ENCODE results near the gene MAPK1IP1L. TPM values are rescaled to one million over a fixed set of nuclear protein-coding genes. Genes with fewer than 3 reads are reported as not detected.

The MAPK1IP1L gene
- total and polyA plus RNA-seq, 2 of the 13 experiments (the other 11 are each of a cell fraction or from before 2014, with no cell fraction given), result 27.8 to 68.4 TPM

DNA sequence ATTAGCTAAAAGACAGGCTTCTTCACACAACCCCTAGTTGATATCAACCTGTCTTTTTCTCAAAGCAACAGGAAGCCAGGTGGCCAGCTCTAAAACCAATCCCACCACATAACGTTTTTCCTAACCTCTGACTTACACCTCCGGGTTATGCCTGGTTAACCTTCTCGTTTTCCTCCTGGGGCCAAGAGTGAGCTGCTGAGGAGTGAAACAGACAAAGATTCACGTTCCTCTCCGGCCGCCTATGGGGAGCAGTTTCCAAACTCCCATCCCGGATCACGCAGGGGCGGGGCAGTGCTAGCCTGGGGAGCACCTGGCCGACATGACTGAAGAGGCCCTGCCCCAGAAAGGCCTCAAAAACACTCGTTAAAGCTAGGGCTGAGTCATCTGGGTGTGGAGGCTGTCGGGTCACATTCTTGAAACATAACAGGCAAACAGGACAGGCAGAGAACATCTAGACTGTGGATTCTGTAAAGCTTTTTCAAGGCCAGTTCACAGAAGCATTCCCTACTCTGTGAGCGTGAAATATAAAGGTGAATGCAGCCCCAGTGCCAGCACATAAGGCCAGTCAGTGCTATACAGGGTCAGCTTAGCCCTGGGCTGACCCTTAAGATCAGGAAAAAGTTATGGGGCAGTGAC lies 51.7 kb downstream of the MAPK1IP1L start (continued):
- TF ChIP-seq, protein P1, sequence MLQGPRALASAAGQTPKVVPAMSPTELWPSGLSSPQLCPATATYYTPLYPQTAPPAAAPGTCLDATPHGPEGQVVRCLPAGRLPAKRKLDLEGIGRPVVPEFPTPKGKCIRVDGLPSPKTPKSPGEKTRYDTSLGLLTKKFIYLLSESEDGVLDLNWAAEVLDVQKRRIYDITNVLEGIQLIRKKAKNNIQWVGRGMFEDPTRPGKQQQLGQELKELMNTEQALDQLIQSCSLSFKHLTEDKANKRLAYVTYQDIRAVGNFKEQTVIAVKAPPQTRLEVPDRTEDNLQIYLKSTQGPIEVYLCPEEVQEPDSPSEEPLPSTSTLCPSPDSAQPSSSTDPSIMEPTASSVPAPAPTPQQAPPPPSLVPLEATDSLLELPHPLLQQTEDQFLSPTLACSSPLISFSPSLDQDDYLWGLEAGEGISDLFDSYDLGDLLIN (CRISPR knock-in tag; IDR thresholded peaks at IDR 0.05; ENCODE audit: borderline replicate concordance), result no peak
- TF ChIP-seq SRF (IDR thresholded peaks at IDR 0.05; ENCODE audit: low read depth, low read length) (no peak), NFE2L1 (CRISPR knock-in tag; IDR thresholded peaks at IDR 0.05; ENCODE audit: borderline replicate concordance) (peak; percentile 87; the same call in 1 of the 2 replicates), ZNF296 (CRISPR knock-in tag; conservative IDR thresholded peaks at IDR 0.05) (no peak), RFX5 (IDR thresholded peaks at IDR 0.05; ENCODE audit: low read depth, low read length) (no peak), ELF1 (CRISPR knock-in tag; IDR thresholded peaks at IDR 0.05) (0 out of 2 replicates have a peak, but pooled peaks have one; percentile 23), HDAC6 (IDR thresholded peaks at IDR 0.05; ENCODE audit: low read depth, low read length) (no peak), ZSCAN21 (CRISPR knock-in tag; IDR thresholded peaks at IDR 0.05; ENCODE audit: borderline replicate concordance) (peak; percentile 82), ZNF564 (CRISPR knock-in tag; IDR thresholded peaks at IDR 0.05) (0 out of 2 replicates have a peak, but pooled peaks have one; percentile 73), ZSCAN22 (CRISPR knock-in tag; IDR thresholded peaks at IDR 0.05) (no peak), ZFY (CRISPR knock-in tag; IDR thresholded peaks at IDR 0.05) (peak; percentile 87), ARHGAP35 (CRISPR knock-in tag; IDR thresholded peaks at IDR 0.05; ENCODE audit: borderline replicate concordance) (no peak), NR0B2 (CRISPR knock-in tag; IDR thresholded peaks at IDR 0.05) (peak; percentile 57; the same call in 1 of the 2 replicates), ZNF317 (CRISPR knock-in tag; IDR thresholded peaks at IDR 0.05) (peak; percentile 69; the same call in 1 of the 2 replicates), FUBP1 (CRISPR knock-in tag; IDR thresholded peaks at IDR 0.05; ENCODE audit: borderline replicate concordance) (no peak), ZMYM3 (CRISPR knock-in tag; IDR thresholded peaks at IDR 0.05) (peak; percentile 70), NFIB (CRISPR knock-in tag; IDR thresholded peaks at IDR 0.05; ENCODE audit: borderline replicate concordance) (no peak), ZNF543 (CRISPR knock-in tag; IDR thresholded peaks at IDR 0.05) (no peak), SATB2 (CRISPR knock-in tag; IDR thresholded peaks at IDR 0.05) (no peak), NR2F2 (IDR thresholded peaks at IDR 0.05; ENCODE audit: borderline replicate concordance, low read depth) (no peak), ZNF577 (CRISPR knock-in tag; IDR thresholded peaks at IDR 0.05; ENCODE audit: borderline replicate concordance, low read depth) (no peak), SKI (IDR thresholded peaks at IDR 0.05; ENCODE audit: partially characterized antibody) (peak; percentile 70)
- TF ChIP-seq, protein P2, sequence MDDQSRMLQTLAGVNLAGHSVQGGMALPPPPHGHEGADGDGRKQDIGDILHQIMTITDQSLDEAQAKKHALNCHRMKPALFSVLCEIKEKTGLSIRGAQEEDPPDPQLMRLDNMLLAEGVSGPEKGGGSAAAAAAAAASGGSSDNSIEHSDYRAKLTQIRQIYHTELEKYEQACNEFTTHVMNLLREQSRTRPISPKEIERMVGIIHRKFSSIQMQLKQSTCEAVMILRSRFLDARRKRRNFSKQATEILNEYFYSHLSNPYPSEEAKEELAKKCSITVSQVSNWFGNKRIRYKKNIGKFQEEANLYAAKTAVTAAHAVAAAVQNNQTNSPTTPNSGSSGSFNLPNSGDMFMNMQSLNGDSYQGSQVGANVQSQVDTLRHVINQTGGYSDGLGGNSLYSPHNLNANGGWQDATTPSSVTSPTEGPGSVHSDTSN (CRISPR knock-in tag; IDR thresholded peaks at IDR 0.05; ENCODE audit: borderline replicate concordance), result no peak
- TF ChIP-seq, protein P3, sequence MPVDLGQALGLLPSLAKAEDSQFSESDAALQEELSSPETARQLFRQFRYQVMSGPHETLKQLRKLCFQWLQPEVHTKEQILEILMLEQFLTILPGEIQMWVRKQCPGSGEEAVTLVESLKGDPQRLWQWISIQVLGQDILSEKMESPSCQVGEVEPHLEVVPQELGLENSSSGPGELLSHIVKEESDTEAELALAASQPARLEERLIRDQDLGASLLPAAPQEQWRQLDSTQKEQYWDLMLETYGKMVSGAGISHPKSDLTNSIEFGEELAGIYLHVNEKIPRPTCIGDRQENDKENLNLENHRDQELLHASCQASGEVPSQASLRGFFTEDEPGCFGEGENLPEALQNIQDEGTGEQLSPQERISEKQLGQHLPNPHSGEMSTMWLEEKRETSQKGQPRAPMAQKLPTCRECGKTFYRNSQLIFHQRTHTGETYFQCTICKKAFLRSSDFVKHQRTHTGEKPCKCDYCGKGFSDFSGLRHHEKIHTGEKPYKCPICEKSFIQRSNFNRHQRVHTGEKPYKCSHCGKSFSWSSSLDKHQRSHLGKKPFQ (CRISPR knock-in tag; IDR thresholded peaks at IDR 0.05; ENCODE audit: insufficient replicate concordance), result peak; percentile 81

All from HepG2 (cell line).